ENCODE results near the gene ZNF536.

- TF ChIP-seq, protein P1, sequence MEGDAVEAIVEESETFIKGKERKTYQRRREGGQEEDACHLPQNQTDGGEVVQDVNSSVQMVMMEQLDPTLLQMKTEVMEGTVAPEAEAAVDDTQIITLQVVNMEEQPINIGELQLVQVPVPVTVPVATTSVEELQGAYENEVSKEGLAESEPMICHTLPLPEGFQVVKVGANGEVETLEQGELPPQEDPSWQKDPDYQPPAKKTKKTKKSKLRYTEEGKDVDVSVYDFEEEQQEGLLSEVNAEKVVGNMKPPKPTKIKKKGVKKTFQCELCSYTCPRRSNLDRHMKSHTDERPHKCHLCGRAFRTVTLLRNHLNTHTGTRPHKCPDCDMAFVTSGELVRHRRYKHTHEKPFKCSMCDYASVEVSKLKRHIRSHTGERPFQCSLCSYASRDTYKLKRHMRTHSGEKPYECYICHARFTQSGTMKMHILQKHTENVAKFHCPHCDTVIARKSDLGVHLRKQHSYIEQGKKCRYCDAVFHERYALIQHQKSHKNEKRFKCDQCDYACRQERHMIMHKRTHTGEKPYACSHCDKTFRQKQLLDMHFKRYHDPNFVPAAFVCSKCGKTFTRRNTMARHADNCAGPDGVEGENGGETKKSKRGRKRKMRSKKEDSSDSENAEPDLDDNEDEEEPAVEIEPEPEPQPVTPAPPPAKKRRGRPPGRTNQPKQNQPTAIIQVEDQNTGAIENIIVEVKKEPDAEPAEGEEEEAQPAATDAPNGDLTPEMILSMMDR (IDR thresholded peaks at IDR 0.05): no peak
- TF ChIP-seq POLR2A (IDR thresholded peaks at IDR 0.05): no peak
Measured at GRCh38 chr19:30464162-30464561, 92.0 kb downstream of the ZNF536 start.

Data from ovary (tissue), 3 donors.